Stimulated activated CD8-positive, alpha-beta memory T cell treated with anti-CD3 and anti-CD28 coated beads, Interleukin-4, amount 100 ng/mL, for 24 hours (primary cell): Measurements from ENCODE around the gene CCNG1.
"Not testable (repeated sequence)": the region's sequence is repeated elsewhere in the genome, so short reads cannot be mapped to it uniquely, and the experiment has no call there.

Source experiments
- DNase-seq: peaks from one replicate; pipeline ENCODE4 v3.0.0-alpha.2; 2020; ENCODE audit warnings: low read depth

The CCNG1 gene

GRCh38 chr5:163437309-163438182 lies at the start of gene CCNG1:
Gene CCNG1 (plus strand): TSS chr5:163437595. CDS start chr5:163439257, 1,662 bp downstream.
- peak; percentile 81 for DNase-seq

DNA sequence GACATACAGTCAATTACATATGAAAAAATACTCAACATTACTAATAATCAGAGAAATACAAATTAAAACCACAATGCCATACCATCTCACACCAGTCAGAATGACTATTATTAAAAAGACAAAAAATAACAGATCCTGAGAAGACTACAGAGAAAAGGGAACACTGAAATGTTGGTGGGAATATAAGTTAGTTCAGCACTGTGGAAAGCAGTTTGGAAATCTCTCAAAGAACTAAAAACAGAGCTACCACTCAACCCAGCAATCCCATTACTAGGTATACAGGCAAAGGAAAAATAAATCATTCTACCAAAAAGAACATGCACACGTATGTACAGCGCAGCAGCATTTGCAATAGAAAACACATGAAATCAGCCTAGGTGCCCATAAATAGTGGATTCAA lies 41.6 kb upstream of the CCNG1 start:
- DNase-seq: no peak

- DNase-seq: not testable (repeated sequence)
Measured at GRCh38 chr5:163396818-163397340, 40.5 kb upstream of the CCNG1 start.

- no peak for DNase-seq
Measured at GRCh38 chr5:163397354-163397753, 40.0 kb upstream of the CCNG1 start.

DNA sequence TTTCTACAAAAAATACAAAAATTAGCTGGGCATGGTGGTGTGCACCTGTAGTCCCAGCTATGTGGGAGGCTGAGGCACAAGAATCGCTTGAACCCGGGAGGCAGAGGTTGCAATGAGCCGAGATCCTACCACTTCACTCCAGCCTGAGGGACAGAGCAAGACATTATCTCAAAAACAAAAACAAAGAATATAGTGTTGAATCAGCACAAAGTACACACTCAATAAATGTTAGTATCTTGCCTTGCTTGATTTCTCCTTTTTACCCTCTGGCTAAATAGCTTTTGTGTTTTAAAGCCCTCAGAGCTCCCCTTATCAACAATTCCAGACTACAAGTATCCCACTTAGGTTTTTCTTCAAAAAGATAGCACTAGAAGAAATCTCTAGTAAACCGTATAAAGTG lies 37.5 kb upstream of the CCNG1 start:
- DNase-seq: no peak

DNA sequence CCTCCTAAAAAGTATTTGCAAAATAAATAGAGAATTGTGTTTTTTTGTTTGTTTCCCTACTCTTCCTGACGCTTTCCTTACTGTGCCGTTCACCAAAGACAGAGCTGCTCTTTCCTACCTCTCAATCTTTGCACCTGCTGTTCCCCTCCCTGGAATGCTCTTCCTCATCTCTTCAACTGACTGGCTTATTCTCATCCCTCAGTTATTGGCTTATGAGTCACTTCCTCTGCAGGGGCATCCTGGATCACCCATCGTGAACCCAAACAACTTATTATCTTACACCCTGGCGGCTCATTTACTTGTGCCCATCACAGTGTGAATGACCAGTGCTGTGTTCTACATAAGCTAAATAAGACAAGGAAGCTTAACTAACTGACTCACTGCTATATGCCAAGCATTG lies 36.1 kb upstream of the CCNG1 start:
- DNase-seq: no peak

GRCh38 chr5:163402007-163402406 lies 35.4 kb upstream of the CCNG1 start:
- DNase-seq: no peak

DNA sequence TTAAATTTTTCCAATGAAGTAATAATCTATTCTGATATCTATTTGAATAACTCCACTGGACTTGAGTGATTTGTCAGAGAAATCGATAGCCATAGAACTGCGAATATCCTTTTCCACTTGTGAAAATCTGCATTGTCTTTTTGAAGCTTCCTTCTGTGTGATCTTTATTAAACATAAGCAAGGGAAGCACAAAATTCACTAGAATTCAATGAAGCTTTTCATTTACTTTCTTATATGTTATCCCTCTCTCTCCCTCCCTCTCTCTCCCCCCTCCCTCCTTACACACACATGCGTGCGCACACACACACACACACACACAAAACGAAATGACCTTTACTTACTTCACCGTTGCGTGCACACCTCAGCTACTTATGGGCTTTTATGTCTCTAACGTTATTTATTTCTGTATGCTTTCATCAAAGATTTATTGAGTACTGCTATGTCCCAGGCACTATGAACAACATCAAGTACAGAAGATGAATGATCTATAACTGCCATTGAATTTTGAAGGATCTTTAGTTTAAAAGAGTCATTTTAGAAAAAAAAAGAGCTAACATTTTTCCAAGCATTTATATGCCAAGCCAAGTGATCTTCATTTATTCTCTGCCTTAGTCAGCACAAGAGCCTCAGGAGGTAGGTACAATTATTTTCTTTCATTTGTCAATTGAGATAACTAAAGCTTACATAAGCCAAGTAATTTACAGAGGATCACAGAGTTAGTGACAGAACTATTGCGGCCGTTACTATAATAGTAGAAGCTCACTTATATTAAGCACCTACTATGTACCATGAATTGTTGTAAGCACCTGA lies 32.8 kb upstream of the CCNG1 start:
- DNase-seq: no peak

- no peak for DNase-seq
Measured at GRCh38 chr5:163407034-163407655, 30.2 kb upstream of the CCNG1 start.

DNA sequence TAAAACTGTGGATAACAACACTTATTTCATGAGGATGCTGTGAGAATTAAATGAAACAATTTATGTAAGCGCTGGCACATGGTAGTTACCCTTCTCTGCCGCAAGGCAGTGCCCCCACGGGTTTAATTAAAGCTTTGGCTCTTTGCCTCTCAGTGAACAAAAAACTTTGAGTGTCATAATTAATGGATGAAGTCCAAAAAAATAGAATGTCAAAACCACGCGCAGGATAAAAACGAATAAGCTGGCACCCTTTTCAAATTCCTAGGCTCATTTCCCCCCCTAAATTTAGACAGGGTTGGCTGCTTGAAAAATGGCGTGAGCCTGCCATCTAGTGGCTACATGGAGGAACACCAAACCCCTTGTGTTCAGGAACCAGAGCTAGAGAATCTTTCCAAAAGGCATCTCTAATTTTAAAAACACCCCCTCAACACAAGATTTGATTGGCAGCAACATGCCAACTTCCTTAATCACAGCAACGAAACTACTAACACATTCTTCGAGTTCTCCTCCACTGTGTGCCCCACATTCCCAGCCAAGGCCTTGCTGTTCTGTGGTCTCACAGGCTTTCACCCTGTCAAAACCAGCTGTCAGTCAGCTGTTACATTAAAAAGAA lies 29.0 kb upstream of the CCNG1 start:
- peak; percentile 28 for DNase-seq

GRCh38 chr5:163409384-163409783 lies 28.0 kb upstream of the CCNG1 start:
- no peak for DNase-seq

DNA sequence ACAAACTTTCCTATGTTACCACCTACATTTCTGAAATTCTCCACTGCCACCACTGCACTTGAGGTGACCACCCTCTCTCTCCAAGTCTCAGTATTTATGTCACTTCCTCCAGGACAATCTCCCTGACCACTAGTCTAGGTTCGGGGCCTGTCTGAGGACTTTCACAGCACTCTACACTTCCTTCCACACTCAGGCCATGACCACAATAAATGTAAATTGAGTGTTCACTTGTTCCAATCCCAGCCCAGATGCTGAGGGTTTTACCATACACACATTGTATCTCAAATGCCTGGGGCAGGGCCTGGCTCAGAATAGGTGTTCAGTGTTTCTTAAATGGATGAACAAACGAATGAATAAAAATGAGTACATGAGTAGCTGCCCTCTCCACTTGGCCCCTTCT lies 26.9 kb upstream of the CCNG1 start:
- no peak for DNase-seq

DNA sequence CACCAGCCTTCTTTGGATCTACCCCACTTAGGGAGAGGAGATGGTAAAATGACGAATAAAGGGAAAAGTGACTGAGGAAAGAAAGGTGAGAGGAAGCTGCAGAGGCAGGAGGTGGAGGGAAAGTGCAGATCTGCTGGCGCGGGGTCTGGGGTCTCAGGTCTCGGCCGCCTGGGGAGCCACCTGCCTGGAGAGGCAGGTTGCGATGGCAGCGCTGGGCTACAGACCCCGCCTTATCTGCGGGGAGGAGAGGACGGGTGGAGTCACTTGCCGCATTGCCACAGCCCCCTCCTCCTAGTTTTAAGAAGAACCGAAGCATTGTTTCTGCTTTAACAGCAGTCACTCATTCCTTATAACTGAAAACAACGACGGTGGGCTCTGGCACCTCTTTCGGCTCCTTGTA lies 21.7 kb upstream of the CCNG1 start:
- not testable (repeated sequence) for DNase-seq

DNA sequence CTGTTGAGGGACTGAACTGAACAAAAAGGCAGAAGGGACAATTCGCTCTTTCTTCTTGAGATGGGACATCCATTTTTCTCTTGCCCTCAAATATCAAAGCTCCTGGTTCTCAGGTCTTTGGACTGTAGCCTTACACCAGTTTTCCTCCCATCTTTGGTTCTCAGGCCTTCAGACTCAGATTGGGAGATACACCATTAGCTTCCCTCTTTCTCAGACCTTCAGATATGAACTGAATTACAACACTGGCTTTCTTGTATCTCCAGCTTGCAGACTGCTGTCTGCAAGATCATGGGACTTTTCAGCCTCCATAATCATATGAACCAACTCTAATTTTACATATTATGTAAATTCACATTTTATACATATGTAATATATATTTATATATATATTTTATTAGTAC lies 12.6 kb upstream of the CCNG1 start:
- DNase-seq: no peak

- not testable (repeated sequence) for DNase-seq
Measured at GRCh38 chr5:163426128-163426527, 11.3 kb upstream of the CCNG1 start.

DNA sequence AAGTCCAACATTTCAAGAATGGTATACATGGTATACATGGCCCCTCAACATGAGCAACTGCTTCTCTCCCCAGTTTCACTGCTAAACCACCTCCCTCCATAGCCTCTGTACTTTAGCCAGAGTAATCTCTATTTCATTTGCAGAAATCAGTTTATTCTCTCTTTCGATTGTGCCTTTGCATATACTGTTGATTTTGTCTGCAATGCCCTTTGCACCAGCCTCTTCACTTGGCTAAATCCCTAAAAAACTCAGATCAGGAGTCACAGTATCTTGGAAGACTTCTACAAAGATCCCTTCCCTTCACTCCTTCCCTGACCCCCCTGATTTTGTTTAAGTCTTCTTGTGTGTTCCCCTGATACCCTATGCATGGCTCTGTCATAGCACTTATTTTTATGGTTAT lies 4.9 kb upstream of the CCNG1 start:
- DNase-seq: no peak

DNA sequence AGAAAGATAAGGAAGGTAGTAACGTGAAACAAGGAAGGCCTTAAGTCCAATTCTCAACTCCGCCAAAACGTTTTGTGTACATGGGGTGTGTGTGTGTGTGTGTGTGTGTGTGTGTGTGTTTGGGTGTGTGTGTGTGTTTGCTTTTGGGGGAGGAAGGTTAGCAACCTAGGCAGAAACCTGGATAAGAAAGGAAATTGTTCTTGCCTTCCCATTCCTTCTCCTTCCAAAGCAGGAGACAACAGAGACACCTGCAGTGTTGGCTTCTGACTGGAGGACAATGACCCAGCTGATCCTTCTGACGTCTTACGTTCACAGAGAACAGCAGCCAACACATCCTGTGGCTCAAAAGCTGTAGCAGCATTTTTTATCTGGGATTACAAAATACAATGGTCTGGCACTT lies 4.1 kb upstream of the CCNG1 start:
- no peak for DNase-seq

DNA sequence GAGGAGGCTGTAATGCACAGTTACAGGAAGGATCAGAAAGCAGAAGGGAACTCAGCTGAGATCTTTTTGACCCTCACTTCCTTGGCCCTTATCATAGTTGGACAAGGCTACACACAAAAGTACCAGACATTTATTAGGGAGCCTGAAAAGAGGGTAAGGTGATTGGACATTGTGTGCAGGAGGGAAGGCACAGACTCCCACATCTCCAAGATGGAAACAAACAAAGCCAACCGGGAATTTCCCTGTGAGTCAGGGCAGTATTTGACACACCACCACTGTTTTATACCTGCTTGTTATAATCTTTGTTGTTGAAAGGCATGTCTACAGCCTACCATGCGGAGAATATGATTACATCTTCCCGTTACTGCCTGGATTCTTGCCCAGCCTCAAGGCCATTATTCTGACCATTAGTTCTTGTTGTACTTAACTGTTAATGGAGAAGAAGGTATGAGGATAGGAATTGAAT lies 3.0 kb upstream of the CCNG1 start:
- DNase-seq: no peak

GRCh38 chr5:163436515-163436914 lies 880 bp upstream of the CCNG1 start:
- DNase-seq: no peak

DNA sequence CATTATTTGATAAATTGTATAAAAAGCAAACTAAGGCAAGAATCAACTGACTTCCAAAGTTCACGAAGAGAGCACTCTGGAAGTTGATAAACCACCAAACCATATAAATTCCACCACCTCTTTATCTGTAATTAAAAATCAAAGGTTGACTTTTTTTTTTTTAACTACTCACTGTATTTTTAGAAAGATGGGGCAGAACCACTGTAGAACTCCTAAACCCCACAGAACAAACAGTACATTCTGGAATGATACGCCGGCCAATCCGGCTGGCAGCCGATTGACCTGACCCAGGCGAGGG lies 435 bp upstream of the CCNG1 start:
- DNase-seq: no peak

- no peak for DNase-seq
Measured at GRCh38 chr5:163439092-163439425, 1.7 kb downstream of the CCNG1 start.

GRCh38 chr5:163440954-163441353 lies 3.6 kb downstream of the CCNG1 start:
- no peak for DNase-seq
